H1 (cell line): ENCODE measurements around the gene PAX5. TPM values are rescaled to one million over a fixed set of nuclear protein-coding genes. Genes with fewer than 3 reads are reported as not detected.

Experiments used
- CHD7 ChIP-seq: fragments of 300-600 bp; sonication (generic); IDR thresholded peaks from 2 replicates; pipeline ENCODE4 v1.7.1; 2012; ENCODE audit warnings: low read length, moderate library complexity, mild to moderate bottlenecking, inconsistent platforms; ENCODE audit not compliant: insufficient replicate concordance
- JUND ChIP-seq: IDR thresholded peaks from 2 replicates; pipeline ENCODE4 v1.6.1; 2011; ENCODE audit warnings: mild to moderate bottlenecking, improper control_type of control experiment, low read length
- NRF1 ChIP-seq: IDR thresholded peaks from 2 replicates; pipeline ENCODE4 v1.6.1; 2011; ENCODE audit warnings: mild to moderate bottlenecking, low read depth, low read length, improper control_type of control experiment
- POLR2AphosphoS5 ChIP-seq: IDR thresholded peaks from 2 replicates; pipeline ENCODE4 v1.6.1; 2011; ENCODE audit warnings: low read depth, low read length
- RNF2 ChIP-seq: fragments of 200-900, 300-1000 bp; sonication (generic); IDR thresholded peaks from 2 replicates; pipeline ENCODE4 v1.7.1; 2016; ENCODE audit warnings: borderline replicate concordance, low read depth, mild to moderate bottlenecking, antibody characterized with exemption, low read length; ENCODE audit not compliant: poor library complexity, severe bottlenecking; ENCODE audit errors: missing control alignments
- RXRA ChIP-seq: IDR thresholded peaks from 2 replicates; pipeline ENCODE4 v1.6.1; 2011; ENCODE audit warnings: low read depth, mild to moderate bottlenecking, low read length, moderate library complexity; ENCODE audit not compliant: insufficient read depth
- SP1 ChIP-seq: IDR thresholded peaks from 2 replicates; pipeline ENCODE4 v1.6.1; 2011; ENCODE audit warnings: low read depth, low read length
- SUZ12 ChIP-seq: fragments of 200-600 bp; sonication (generic); IDR thresholded peaks from 2 replicates; pipeline ENCODE4 v1.6.1; 2012; ENCODE audit warnings: mild to moderate bottlenecking, inconsistent platforms, low read length, moderate library complexity, mixed read lengths
- TAF1 ChIP-seq: IDR thresholded peaks from 2 replicates; pipeline ENCODE4 v1.6.1; 2011; ENCODE audit warnings: mild to moderate bottlenecking, low read depth, low read length
- USF2 ChIP-seq: IDR thresholded peaks from 2 replicates; pipeline ENCODE4 v1.6.1; 2011; ENCODE audit warnings: low read length, improper control_type of control experiment
- polyA plus RNA-seq, 7 experiments: library from polyadenylated mRNA; depleted of rRNA in 3 of 7; stranded (reverse) in 5 of 7; unstranded in 2 of 7; fragments of >200 nt in 5 of 7; fragments of 200-250 nt in 2 of 7; gene quantifications; 1 replicate in 5 of 7; 2 replicates in 1 of 7; 4 replicates in 1 of 7; pipeline versions ENCODE4 v1.2.1 to v1.2.3, GENCODE V29; 2011 to 2013; ENCODE audit warnings: missing spikeins in 2 of 7, mixed read lengths in 2 of 7
- total RNA-seq: library from RNA; stranded (reverse); fragmentation: NEBNext Ultra II Directional; extraction: Animal tissue kit (Norgen Biotek cat#: 25700); gene quantifications from 2 replicates; pipeline ENCODE4 v1.2.1, GENCODE V29; 2021

The PAX5 gene
- total and polyA plus RNA-seq, 2 of the 8 experiments (the other 6 are each of a cell fraction or from before 2014, with no cell fraction given): 0.29 to 0.43 TPM

GRCh38 chr9:36832164-36832795 lies 201.8 kb downstream of the PAX5 start (continued):
- no peak for TF ChIP-seq CHD7
- TF ChIP-seq USF2: no peak
- TF ChIP-seq SP1: no peak
- TF ChIP-seq POLR2AphosphoS5: no peak
- no peak for TF ChIP-seq RNF2
- no peak for TF ChIP-seq JUND
- TF ChIP-seq RXRA: no peak
- TF ChIP-seq SUZ12: no peak
- no peak for TF ChIP-seq NRF1
- TF ChIP-seq TAF1: no peak
